GM18499 (cell line): ENCODE data around the gene EDEM1.

Experiments
- ATAC-seq: cut with Tn5 transposase; IDR thresholded peaks from one replicate; pipeline ENCODE4 v1.9.1; 2021; ENCODE audit warnings: moderate number of reproducible peaks; ENCODE audit not compliant: insufficient read depth, unreplicated experiment

Gene EDEM1

DNA sequence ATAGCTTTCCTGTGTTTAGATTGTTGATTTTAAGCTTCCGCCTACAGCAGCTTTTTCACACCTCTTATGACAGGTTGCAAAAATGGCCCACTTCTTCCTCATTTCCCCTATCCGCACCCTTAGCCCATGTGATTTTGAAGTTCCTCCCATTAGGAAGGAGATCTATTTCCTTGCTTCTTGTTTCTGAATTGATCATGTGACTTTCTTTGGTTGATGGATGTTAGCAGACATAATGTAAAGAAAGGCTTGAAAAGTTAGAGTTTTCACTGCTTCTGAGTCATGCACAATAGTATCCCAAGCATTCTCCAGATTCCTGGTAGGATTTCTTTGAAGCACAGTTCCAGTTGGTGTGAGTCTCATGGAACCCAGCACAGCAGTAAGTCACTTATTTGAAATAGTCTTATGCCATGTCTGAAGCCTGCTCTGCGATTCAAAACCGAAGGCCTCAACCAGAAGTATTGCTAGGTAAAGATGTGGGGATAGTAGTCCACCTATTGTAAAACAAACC is 76.6 kb downstream of the EDEM1 start:
- ATAC-seq: no peak

GRCh38 chr3:5264896-5265770 is 77.6 kb downstream of the EDEM1 start:
- ATAC-seq: no peak

GRCh38 chr3:5267252-5267651 is 79.7 kb downstream of the EDEM1 start:
- ATAC-seq: no peak

- no peak for ATAC-seq
Observed at GRCh38 chr3:5267889-5268288, 80.4 kb downstream of the EDEM1 start.
